Gastrocnemius medialis (tissue), 4 donors: Measurements from ENCODE around the gene ALCAM. TPM values are rescaled to one million over a fixed set of nuclear protein-coding genes. Genes with fewer than 3 reads are reported as not detected.

Source experiments
- ATAC-seq, 2 donors: fragments of 150-250 bp; one replicate each; pipeline ENCODE4 v1.9.1; 2016
- DNase-seq, 2 donors: peaks; one replicate each; pipeline ENCODE4 v3.0.0-alpha.2; 2019
- H3K27ac ChIP-seq, 4 donors: fragments of 200-600 bp; sonication (generic); 1 replicate in 1 of 4; 2 replicates in 3 of 4; pipeline ENCODE4 v1.5.1; 2016 to 2018; ENCODE audit warnings: mild to moderate bottlenecking in 2 of 4, moderate library complexity in 1 of 4
- H3K27me3 ChIP-seq, 3 donors: fragments of 200-600 bp; sonication (generic) in 2 of 3; 1 replicate in 1 of 3; 2 replicates in 2 of 3; pipeline versions ENCODE4 v1.5.1 to v1.6.0; 2016 to 2019; ENCODE audit warnings: mild to moderate bottlenecking in 1 of 3, moderate library complexity in 1 of 3
- H3K36me3 ChIP-seq, 2 donors: fragments of 200-600 bp; sonication (generic) in 1 of 2; one replicate each; pipeline ENCODE4 v1.5.1; 2017 to 2018
- H3K4me1 ChIP-seq, 2 donors: fragments of 200-600 bp; sonication (generic) in 1 of 2; one replicate each; pipeline ENCODE4 v1.5.1; 2016 to 2017; ENCODE audit warnings: mild to moderate bottlenecking in 2 of 2
- H3K4me3 ChIP-seq, 4 donors: fragments of 200-600 bp; sonication (generic) in 3 of 4; 1 replicate in 1 of 4; 2 replicates in 3 of 4; pipeline ENCODE4 v1.5.1; 2016 to 2019; ENCODE audit warnings: mild to moderate bottlenecking in 2 of 4
- H3K9me3 ChIP-seq, 3 donors: fragments of 200-600 bp; sonication (generic) in 2 of 3; 1 replicate in 1 of 3; 2 replicates in 2 of 3; pipeline ENCODE4 v1.5.1; 2016 to 2019
- POLR2A ChIP-seq, 2 donors: fragments of 450-650 bp; IDR thresholded peaks; one replicate each; pipeline ENCODE4 v1.6.1; 2017; ENCODE audit warnings: antibody characterized with exemption in 2 of 2, mild to moderate bottlenecking in 2 of 2, moderate library complexity in 2 of 2
- in situ Hi-C, 4 donors: fragments of 200-750 bp; cut with MboI; loops; one replicate each; pipeline versions ENCODE4 v1.15.0 to v1.8.0; 2017; ENCODE audit warnings: low sequenced_read_pairs in 4 of 4
- intact Hi-C: fragments of 100-400 bp; cut with DNase I; formaldehyde crosslinking; loops from one replicate; pipeline ENCODE4 v1.15.1; 2023; ENCODE audit warnings: low total_unique reads
- total RNA-seq, 4 donors: library from RNA; depleted of rRNA; stranded (reverse); fragments of >200 nt; gene quantifications; one replicate each; pipeline versions ENCODE4 v1.1.0 to v1.2.3, GENCODE V29; 2016
- TF ChIP-seq, protein P1 (sequence below), 5 experiments: fragments of 450-650 bp in 3 of 5; fragments of 200-600 bp in 2 of 5; sonication (generic) in 2 of 5; IDR thresholded peaks in 4 of 5; conservative IDR thresholded peaks in 1 of 5; 1 replicate in 4 of 5; 2 replicates in 1 of 5; pipeline ENCODE4 v1.5.1; 2016 to 2019; ENCODE audit warnings: antibody characterized with exemption in 5 of 5, mild to moderate bottlenecking in 3 of 5, moderate library complexity in 3 of 5

Gene ALCAM
- total RNA-seq, 4 donors from 2014 or later = 0.82 to 3.5 (median 1.6) TPM

DNA sequence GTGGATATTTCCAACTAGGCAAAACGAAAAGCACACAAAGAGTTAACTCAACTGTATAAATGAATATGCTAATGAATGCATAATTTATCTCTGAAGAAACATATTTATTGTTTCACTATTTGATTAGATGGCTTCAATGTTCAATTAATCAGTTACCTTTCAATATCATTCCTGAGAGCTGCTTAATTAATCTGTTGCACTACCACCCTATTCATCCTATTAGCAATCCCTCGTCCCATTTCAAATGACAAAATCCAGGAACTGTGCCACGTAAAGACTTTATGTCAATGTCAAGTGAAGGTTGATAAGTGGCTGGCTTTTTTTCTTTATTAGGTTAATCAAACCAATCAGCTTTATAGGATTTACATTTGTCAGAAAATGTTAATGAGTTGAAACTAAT lies 82.7 kb downstream of the ALCAM start:
- intact Hi-C loops = no loop called here
- Histone ChIP-seq H3K27me3 (no peaks in the 10 kb centered on the region), H3K36me3 (no peaks in the 10 kb centered on the region), H3K9me3 (no peaks in the 10 kb centered on the region), H3K4me3 (no peak overlapping the region), H3K27ac (no peak overlapping the region), H3K4me1 (no peaks in the 10 kb centered on the region)
- no peak for ATAC-seq
- in situ Hi-C loops = no loop called here
- no peak for TF ChIP-seq POLR2A (IDR thresholded peaks at IDR 0.05)
- TF ChIP-seq, protein P1, sequence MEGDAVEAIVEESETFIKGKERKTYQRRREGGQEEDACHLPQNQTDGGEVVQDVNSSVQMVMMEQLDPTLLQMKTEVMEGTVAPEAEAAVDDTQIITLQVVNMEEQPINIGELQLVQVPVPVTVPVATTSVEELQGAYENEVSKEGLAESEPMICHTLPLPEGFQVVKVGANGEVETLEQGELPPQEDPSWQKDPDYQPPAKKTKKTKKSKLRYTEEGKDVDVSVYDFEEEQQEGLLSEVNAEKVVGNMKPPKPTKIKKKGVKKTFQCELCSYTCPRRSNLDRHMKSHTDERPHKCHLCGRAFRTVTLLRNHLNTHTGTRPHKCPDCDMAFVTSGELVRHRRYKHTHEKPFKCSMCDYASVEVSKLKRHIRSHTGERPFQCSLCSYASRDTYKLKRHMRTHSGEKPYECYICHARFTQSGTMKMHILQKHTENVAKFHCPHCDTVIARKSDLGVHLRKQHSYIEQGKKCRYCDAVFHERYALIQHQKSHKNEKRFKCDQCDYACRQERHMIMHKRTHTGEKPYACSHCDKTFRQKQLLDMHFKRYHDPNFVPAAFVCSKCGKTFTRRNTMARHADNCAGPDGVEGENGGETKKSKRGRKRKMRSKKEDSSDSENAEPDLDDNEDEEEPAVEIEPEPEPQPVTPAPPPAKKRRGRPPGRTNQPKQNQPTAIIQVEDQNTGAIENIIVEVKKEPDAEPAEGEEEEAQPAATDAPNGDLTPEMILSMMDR (IDR thresholded peaks at IDR 0.05 in 4 of 5, conservative IDR thresholded peaks at IDR 0.05 in 1 of 5) = no peak
- no peak for DNase-seq

DNA sequence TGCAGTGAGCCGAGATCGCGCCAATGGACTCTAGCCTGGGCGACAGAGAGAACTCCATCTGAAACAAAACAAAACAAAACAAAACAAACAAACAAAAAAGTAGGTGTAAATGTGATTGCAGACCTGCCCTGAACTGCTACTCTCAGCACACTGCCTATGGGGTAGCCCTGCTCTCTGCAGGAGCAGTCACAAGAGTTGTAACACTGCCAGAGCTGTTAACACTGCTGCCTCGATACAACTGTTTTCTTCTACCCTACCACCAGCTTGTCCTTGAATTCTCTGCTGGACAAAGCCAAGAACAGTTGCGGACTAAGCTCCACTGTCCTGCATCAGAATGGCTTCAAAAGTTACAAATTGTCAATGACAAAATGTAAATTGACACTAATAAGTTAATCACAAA lies 89.3 kb downstream of the ALCAM start:
- in situ Hi-C loops = no loop called here
- Histone ChIP-seq H3K27ac (no peak overlapping the region), H3K4me3 (no peak overlapping the region), H3K4me1 (no peaks in the 10 kb centered on the region), H3K9me3 (no peaks in the 10 kb centered on the region), H3K27me3 (no peaks in the 10 kb centered on the region), H3K36me3 (no peaks in the 10 kb centered on the region)
- intact Hi-C loops = no loop called here
- no peak for ATAC-seq
- no peak for DNase-seq
- TF ChIP-seq, protein P1 (IDR thresholded peaks at IDR 0.05 in 4 of 5, conservative IDR thresholded peaks at IDR 0.05 in 1 of 5) = no peak
- TF ChIP-seq POLR2A (IDR thresholded peaks at IDR 0.05) = no peak

DNA sequence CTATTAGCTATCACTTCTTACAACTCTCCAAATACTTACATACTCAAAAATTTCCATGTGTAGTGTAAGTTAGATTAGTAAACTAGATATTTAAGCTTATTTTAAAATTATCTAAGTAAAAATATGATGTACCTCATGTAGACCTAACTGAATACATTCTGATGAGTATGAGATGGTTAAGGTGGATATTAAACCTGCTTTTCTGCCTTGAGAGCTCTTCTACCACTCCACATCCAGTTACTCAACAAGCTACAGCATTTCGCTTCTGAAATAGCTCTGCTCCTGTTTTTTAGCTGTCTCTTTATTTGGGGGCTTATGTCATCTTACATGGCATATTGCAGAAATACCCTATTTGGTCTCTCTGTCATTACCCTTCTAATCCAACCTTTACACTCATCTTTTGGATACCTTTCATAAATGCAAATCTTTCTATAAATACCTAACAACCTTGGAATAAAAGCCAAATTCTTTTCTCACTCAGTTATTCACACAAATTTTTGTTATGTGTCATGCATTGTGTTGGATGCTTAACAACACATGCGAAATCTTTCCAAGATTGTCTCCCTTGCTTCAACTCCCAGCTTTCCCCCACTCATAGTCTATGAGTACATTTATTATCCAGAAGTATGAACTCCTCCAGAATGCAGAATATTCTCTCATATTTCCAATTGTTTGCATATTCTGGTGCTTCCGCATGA lies 92.0 kb downstream of the ALCAM start:
- ATAC-seq (no peak), DNase-seq (no peak)
- H3K36me3 ChIP-seq = no peaks in the 10 kb centered on the region
- H3K4me1 ChIP-seq = no peaks in the 10 kb centered on the region
- no peaks in the 10 kb centered on the region for H3K27me3 ChIP-seq
- no peaks in the 10 kb centered on the region for H3K9me3 ChIP-seq
- H3K27ac ChIP-seq = no peak overlapping the region
- in situ Hi-C loops (no loop called here), intact Hi-C loops (no loop called here)
- H3K4me3 ChIP-seq = no peak overlapping the region
- TF ChIP-seq, protein P1 (IDR thresholded peaks at IDR 0.05 in 4 of 5, conservative IDR thresholded peaks at IDR 0.05 in 1 of 5) = no peak
- no peak for TF ChIP-seq POLR2A (IDR thresholded peaks at IDR 0.05)

DNA sequence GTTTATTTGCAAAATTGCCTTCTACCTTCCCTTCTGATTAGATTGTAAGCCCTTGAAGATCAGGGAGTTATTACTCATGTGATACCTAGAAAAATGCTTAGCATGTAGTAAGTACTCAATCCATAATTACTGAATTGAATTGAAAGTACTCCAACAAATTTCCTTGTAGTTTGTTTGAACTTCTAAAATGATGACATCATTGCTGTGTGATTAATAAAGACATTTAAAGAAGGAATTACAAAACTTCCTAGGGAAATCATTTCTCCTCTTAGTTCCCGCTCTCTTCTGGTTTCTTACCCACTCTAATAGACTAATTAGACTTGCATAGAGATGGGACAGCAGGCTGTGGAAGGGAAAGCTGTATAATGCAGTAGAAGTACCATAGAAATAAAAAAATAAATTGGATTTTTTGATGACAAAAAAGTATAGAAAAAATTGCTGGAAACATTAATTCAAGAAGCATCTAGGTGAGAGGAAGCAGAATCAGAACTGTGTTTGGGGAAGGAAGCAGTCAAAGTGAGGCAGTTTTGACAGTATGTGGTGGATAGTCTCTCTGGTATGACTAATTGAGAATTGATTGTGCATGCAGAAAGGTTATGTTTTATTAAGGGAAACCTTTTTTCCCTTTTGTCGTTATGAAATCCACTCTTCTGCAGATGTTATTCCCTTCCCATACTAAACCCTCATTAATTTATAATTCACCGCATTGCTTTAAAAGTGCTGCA lies 93.0 kb downstream of the ALCAM start:
- ATAC-seq (no peak), DNase-seq (no peak)
- no peak for TF ChIP-seq POLR2A (IDR thresholded peaks at IDR 0.05)
- TF ChIP-seq, protein P1 (IDR thresholded peaks at IDR 0.05 in 4 of 5, conservative IDR thresholded peaks at IDR 0.05 in 1 of 5) = no peak
- no peak overlapping the region for H3K4me3 ChIP-seq
- H3K36me3 ChIP-seq = no peaks in the 10 kb centered on the region
- no peaks in the 10 kb centered on the region for H3K4me1 ChIP-seq
- no peaks in the 10 kb centered on the region for H3K27me3 ChIP-seq
- H3K9me3 ChIP-seq = no peaks in the 10 kb centered on the region
- intact Hi-C loops (no loop called here), in situ Hi-C loops (no loop called here)
- no peak overlapping the region for H3K27ac ChIP-seq
